Right forelimb (tissue), 1 donor: ENCODE data around the gene TASP1.

Source experiments
- DNase-seq: peaks from one replicate; pipeline ENCODE4 v3.0.0-alpha.2; 2018

The TASP1 gene

GRCh38 chr20:13428684-13429083 is 210.0 kb downstream of the TASP1 start:
- DNase-seq = no peak

- DNase-seq = no peak
These were observed 211.9 kb downstream of the TASP1 start for GRCh38 chr20:13426870-13427269.

GRCh38 chr20:13425381-13426135 is 213.2 kb downstream of the TASP1 start:
- DNase-seq = no peak

- no peak for DNase-seq
These were observed 214.4 kb downstream of the TASP1 start for GRCh38 chr20:13424174-13424833.

GRCh38 chr20:13423472-13424173 is 215.1 kb downstream of the TASP1 start:
- no peak for DNase-seq

GRCh38 chr20:13422637-13423036 is 216.1 kb downstream of the TASP1 start:
- no peak for DNase-seq

GRCh38 chr20:13420625-13421024 is 218.1 kb downstream of the TASP1 start:
- no peak for DNase-seq

- no peak for DNase-seq
These were observed 219.3 kb downstream of the TASP1 start for GRCh38 chr20:13419477-13419876.

- DNase-seq = no peak
These were observed 220.2 kb downstream of the TASP1 start for GRCh38 chr20:13418263-13419229.

- DNase-seq = no peak
These were observed 222.2 kb downstream of the TASP1 start for GRCh38 chr20:13416531-13416930.

GRCh38 chr20:13412806-13413445 is 225.8 kb downstream of the TASP1 start:
- no peak for DNase-seq

- no peak for DNase-seq
These were observed 234.4 kb downstream of the TASP1 start for GRCh38 chr20:13404293-13404692.

- DNase-seq = no peak
These were observed 235.3 kb downstream of the TASP1 start for GRCh38 chr20:13403453-13403852.

GRCh38 chr20:13402986-13403385 is 235.7 kb downstream of the TASP1 start:
- DNase-seq = no peak

GRCh38 chr20:13402171-13402760 is 236.5 kb downstream of the TASP1 start:
- DNase-seq = no peak

GRCh38 chr20:13401596-13401995 is 237.1 kb downstream of the TASP1 start:
- no peak for DNase-seq

- DNase-seq = no peak
These were observed 238.3 kb downstream of the TASP1 start for GRCh38 chr20:13400453-13400852.

GRCh38 chr20:13397300-13397724 is 241.4 kb downstream of the TASP1 start:
- no peak for DNase-seq

GRCh38 chr20:13396826-13397225 is 241.9 kb downstream of the TASP1 start:
- no peak for DNase-seq

- no peak for DNase-seq
These were observed 242.7 kb downstream of the TASP1 start for GRCh38 chr20:13396022-13396421.

- DNase-seq = no peak
These were observed 243.5 kb downstream of the TASP1 start for GRCh38 chr20:13395232-13395631.

GRCh38 chr20:13392391-13392790 is 246.3 kb downstream of the TASP1 start:
- DNase-seq = no peak
